ENCODE measurements around the gene SLC22A2.

Gene SLC22A2

GRCh38 chr6:160217863-160218262 lies 40.8 kb downstream of the SLC22A2 start:
- Mint-ChIP-seq H3K27ac (no peak overlapping the region), H3K4me1 (peaks cover 7% of the 10 kb centered on the region), H3K9me3 (no peaks in the 10 kb centered on the region), H3K36me3 (no peaks in the 10 kb centered on the region), H3K4me3 (no peak overlapping the region)
- no peak for ATAC-seq
- DNase-seq (ENCODE audit: low spot score in 2 of 2), result no peak

- H3K4me3 Mint-ChIP-seq, result no peak overlapping the region
- DNase-seq (ENCODE audit: low spot score in 2 of 2) (no peak), ATAC-seq (no peak)
- H3K4me1 Mint-ChIP-seq, result peaks cover 7% of the 10 kb centered on the region
- no peak overlapping the region for H3K27ac Mint-ChIP-seq
- no peaks in the 10 kb centered on the region for H3K36me3 Mint-ChIP-seq
- no peaks in the 10 kb centered on the region for H3K9me3 Mint-ChIP-seq
Observed at GRCh38 chr6:160217073-160217472, 41.5 kb downstream of the SLC22A2 start.

DNA sequence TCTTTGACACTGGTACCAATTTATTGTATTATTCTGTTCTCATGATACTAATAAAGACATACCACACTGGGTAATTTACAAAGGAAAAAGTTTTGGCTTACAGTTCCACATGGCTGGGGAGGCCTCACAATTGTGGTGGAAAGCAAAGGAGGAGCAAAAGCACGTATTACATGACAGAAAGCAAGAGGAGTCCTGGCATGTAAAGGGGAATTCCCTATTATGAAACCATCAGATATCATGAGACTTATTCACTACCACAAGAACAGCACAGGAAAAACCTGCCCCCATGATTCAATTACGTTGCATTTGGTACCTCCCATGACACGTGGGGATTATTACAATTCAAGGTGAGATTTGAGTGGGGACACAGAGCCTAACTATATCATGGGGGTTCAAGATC lies 43.4 kb downstream of the SLC22A2 start:
- no peak overlapping the region for H3K27ac Mint-ChIP-seq
- DNase-seq (ENCODE audit: low spot score in 2 of 2) (no peak), ATAC-seq (peak; percentile 75)
- H3K4me1 Mint-ChIP-seq, result no peaks in the 10 kb centered on the region
- no peak overlapping the region for H3K4me3 Mint-ChIP-seq
- no peaks in the 10 kb centered on the region for H3K9me3 Mint-ChIP-seq
- no peaks in the 10 kb centered on the region for H3K36me3 Mint-ChIP-seq

DNA sequence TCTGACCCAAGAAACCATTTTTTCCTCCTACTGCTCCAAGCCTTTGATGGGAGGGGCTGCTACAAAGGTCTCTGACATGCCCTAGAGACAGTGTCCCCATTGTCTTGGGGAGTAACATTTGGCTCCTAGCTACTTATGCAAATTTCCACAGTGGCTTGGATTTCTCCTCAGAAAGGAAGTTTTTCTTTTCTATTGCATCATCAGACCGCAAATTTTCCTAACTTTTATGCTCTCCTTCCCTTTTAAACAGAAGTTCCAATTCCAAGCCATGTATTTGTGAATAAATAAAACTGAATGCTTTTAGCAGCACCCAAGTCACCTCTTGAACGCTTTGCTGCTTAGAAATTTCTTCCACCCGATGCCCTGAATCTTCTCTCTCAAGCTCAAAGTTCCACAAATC lies 51.0 kb downstream of the SLC22A2 start:
- no peaks in the 10 kb centered on the region for H3K36me3 Mint-ChIP-seq
- peaks cover 6% of the 10 kb centered on the region for H3K9me3 Mint-ChIP-seq
- no peak for ATAC-seq
- H3K4me1 Mint-ChIP-seq, result no peaks in the 10 kb centered on the region
- no peak overlapping the region for H3K27ac Mint-ChIP-seq
- no peak for DNase-seq (ENCODE audit: low spot score in 2 of 2)
- no peak overlapping the region for H3K4me3 Mint-ChIP-seq

GRCh38 chr6:160204710-160205109 lies 53.9 kb downstream of the SLC22A2 start:
- DNase-seq (ENCODE audit: low spot score in 2 of 2) (no peak), ATAC-seq (no peak)
- H3K4me1 Mint-ChIP-seq, result no peaks in the 10 kb centered on the region
- no peak overlapping the region for H3K27ac Mint-ChIP-seq
- H3K9me3 Mint-ChIP-seq, result peaks cover 6% of the 10 kb centered on the region
- H3K4me3 Mint-ChIP-seq, result no peak overlapping the region
- H3K36me3 Mint-ChIP-seq, result no peaks in the 10 kb centered on the region

DNA sequence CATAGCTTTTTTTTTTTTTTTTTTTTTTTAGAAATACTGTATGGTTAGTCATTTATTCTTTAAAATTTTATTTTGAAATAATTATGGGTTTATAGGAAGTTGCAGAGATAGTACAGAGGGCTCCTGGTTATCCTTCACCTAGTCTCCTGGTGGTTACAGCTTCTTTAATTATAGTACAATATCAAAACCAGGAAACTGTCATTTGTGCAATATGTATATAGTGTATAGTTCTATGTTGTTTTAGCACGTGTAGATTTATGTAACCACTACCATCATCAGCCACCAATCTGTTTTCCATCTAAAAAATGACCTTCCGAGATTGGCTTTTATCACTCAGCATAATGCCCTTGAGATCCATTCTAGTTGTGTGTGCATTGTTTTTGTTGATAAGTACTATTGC lies 54.7 kb downstream of the SLC22A2 start:
- H3K4me3 Mint-ChIP-seq, result no peak overlapping the region

DNA sequence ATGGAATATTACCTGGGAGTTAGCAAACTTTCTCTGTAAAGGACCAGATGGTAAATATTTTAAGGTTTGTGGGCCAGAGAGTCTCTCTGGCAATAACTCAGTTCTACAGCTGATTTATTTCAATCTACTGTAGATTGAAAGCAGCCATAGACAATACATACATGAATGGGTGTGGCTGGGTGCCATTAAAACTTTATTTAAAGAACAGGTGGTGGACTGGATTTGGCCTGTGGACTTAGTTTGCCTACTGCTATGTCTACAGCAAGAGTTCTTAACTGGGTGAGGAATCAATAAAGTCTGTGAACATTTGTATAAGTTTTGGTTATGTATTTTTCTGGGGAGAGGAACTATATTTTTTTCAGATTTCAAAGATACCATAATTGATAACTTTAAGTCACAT lies 55.1 kb downstream of the SLC22A2 start:
- ATAC-seq (no peak), DNase-seq (ENCODE audit: low spot score in 2 of 2) (no peak)
- H3K4me3 Mint-ChIP-seq, result no peak overlapping the region
- H3K27ac Mint-ChIP-seq, result no peak overlapping the region
- H3K36me3 Mint-ChIP-seq, result no peaks in the 10 kb centered on the region
- peaks cover 6% of the 10 kb centered on the region for H3K9me3 Mint-ChIP-seq
- no peaks in the 10 kb centered on the region for H3K4me1 Mint-ChIP-seq

More for the DNA sequence above, 54.7 kb downstream of the SLC22A2 start:
- DNase-seq (ENCODE audit: low spot score in 2 of 2) (no peak), ATAC-seq (no peak)
- peaks cover 6% of the 10 kb centered on the region for H3K9me3 Mint-ChIP-seq
- no peak overlapping the region for H3K27ac Mint-ChIP-seq
- H3K36me3 Mint-ChIP-seq, result no peaks in the 10 kb centered on the region
- no peaks in the 10 kb centered on the region for H3K4me1 Mint-ChIP-seq

GRCh38 chr6:160203076-160203475 lies 55.5 kb downstream of the SLC22A2 start:
- Mint-ChIP-seq H3K27ac (no peak overlapping the region), H3K4me1 (no peaks in the 10 kb centered on the region), H3K9me3 (peaks cover 4% of the 10 kb centered on the region), H3K36me3 (no peaks in the 10 kb centered on the region), H3K4me3 (no peak overlapping the region)
- no peak for ATAC-seq
- no peak for DNase-seq (ENCODE audit: low spot score in 2 of 2)

DNA sequence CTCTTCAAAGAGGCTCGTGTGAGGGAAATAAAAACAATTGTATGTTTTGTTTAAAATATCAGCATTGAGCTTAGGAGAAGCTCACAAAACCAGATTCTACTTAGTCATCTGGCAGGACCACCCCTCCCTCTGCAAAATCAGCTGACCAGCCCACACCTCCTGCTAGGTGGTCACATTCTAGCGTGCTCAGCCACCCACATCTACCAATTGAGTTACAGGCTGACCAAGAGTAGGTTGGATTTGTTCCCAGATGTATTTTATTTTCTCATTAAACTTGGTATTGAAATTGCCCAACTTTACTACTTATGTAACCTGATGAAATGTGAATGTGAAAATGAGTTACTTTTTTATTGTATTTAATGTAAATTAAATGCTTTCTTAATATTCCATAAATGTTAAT lies 56.2 kb downstream of the SLC22A2 start:
- Mint-ChIP-seq H3K36me3 (no peaks in the 10 kb centered on the region), H3K4me3 (no peak overlapping the region), H3K4me1 (no peaks in the 10 kb centered on the region), H3K9me3 (no peaks in the 10 kb centered on the region), H3K27ac (no peak overlapping the region)
- DNase-seq (ENCODE audit: low spot score in 2 of 2) (no peak), ATAC-seq (no peak)

DNA sequence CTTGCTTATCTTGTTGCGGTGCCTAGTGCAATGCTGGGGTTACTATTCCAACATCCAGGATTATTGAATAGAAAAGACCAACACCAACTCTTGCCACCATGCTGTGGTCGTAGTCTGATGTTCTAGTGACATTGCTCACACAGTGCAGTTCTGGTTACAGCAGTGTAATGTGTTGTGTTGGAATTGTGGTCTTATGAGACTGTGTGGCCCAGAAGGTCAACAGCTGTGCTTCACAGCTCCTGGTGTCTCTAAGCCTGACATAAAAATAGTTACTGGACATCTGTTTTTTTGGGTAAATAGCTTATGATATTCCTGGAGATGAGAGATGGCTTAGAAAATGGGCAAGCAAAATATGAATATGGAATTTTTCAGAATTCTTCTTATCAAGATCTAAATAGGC lies 57.6 kb downstream of the SLC22A2 start:
- Mint-ChIP-seq H3K4me3 (no peak overlapping the region), H3K4me1 (no peaks in the 10 kb centered on the region), H3K36me3 (no peaks in the 10 kb centered on the region), H3K9me3 (peaks cover 2% of the 10 kb centered on the region), H3K27ac (no peak overlapping the region)
- ATAC-seq (no peak), DNase-seq (ENCODE audit: low spot score in 2 of 2) (no peak)

- no peak overlapping the region for H3K4me3 Mint-ChIP-seq
- H3K36me3 Mint-ChIP-seq, result no peaks in the 10 kb centered on the region
- no peak for DNase-seq (ENCODE audit: low spot score in 2 of 2)
- peaks cover 6% of the 10 kb centered on the region for H3K9me3 Mint-ChIP-seq
- no peak overlapping the region for H3K27ac Mint-ChIP-seq
- no peak for ATAC-seq
- H3K4me1 Mint-ChIP-seq, result no peaks in the 10 kb centered on the region
Observed at GRCh38 chr6:160198606-160199211, 59.9 kb downstream of the SLC22A2 start.

GRCh38 chr6:160197662-160198061 lies 61.0 kb downstream of the SLC22A2 start:
- no peak overlapping the region for H3K4me3 Mint-ChIP-seq
- ATAC-seq (no peak), DNase-seq (ENCODE audit: low spot score in 2 of 2) (no peak)
- H3K9me3 Mint-ChIP-seq, result peaks cover 10% of the 10 kb centered on the region
- no peak overlapping the region for H3K27ac Mint-ChIP-seq
- H3K4me1 Mint-ChIP-seq, result no peaks in the 10 kb centered on the region
- no peaks in the 10 kb centered on the region for H3K36me3 Mint-ChIP-seq

- H3K4me3 Mint-ChIP-seq, result no peak overlapping the region
Observed at GRCh38 chr6:160194808-160195207, 63.8 kb downstream of the SLC22A2 start.

GRCh38 chr6:160192840-160193239 lies 65.8 kb downstream of the SLC22A2 start:
- peaks cover 16% of the 10 kb centered on the region for H3K9me3 Mint-ChIP-seq
- H3K4me3 Mint-ChIP-seq, result no peak overlapping the region
- no peak for ATAC-seq
- no peaks in the 10 kb centered on the region for H3K4me1 Mint-ChIP-seq
- H3K36me3 Mint-ChIP-seq, result no peaks in the 10 kb centered on the region
- H3K27ac Mint-ChIP-seq, result no peak overlapping the region
- no peak for DNase-seq (ENCODE audit: low spot score in 2 of 2)

More at GRCh38 chr6:160194808-160195207, 63.8 kb downstream of the SLC22A2 start:
- H3K4me1 Mint-ChIP-seq, result no peaks in the 10 kb centered on the region
- no peaks in the 10 kb centered on the region for H3K36me3 Mint-ChIP-seq
- peaks cover 16% of the 10 kb centered on the region for H3K9me3 Mint-ChIP-seq
- no peak for ATAC-seq
- DNase-seq (ENCODE audit: low spot score in 2 of 2), result no peak
- H3K27ac Mint-ChIP-seq, result no peak overlapping the region

GRCh38 chr6:160190973-160191372 lies 67.6 kb downstream of the SLC22A2 start:
- no peak for DNase-seq (ENCODE audit: low spot score in 2 of 2)
- Mint-ChIP-seq H3K4me1 (no peaks in the 10 kb centered on the region), H3K9me3 (peaks cover 14% of the 10 kb centered on the region), H3K4me3 (no peak overlapping the region), H3K27ac (no peak overlapping the region), H3K36me3 (no peaks in the 10 kb centered on the region)
- no peak for ATAC-seq

GRCh38 chr6:160190081-160190480 lies 68.5 kb downstream of the SLC22A2 start:
- no peaks in the 10 kb centered on the region for H3K4me1 Mint-ChIP-seq
- ATAC-seq (no peak), DNase-seq (ENCODE audit: low spot score in 2 of 2) (no peak)
- peaks cover 14% of the 10 kb centered on the region for H3K9me3 Mint-ChIP-seq
- no peak overlapping the region for H3K27ac Mint-ChIP-seq
- no peak overlapping the region for H3K4me3 Mint-ChIP-seq
- H3K36me3 Mint-ChIP-seq, result no peaks in the 10 kb centered on the region

DNA sequence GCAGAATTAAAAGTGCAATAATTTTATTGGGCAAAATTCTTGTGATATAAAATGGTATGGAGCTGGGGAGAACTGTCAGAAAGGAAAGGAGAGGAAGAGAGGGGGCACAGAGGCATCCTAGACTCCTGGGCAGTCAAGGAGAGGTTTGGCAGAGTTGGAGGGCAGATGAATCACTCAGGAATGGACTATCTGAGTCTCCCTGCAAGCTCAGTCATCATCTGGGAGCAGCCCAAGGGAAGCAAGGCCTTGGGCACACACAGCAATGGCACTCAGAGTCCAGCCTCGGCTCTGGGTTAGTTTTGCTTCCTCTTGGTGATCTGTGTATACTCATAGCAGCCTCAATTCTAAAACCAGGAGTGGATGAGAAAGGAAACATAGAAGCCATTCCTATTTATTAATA lies 69.8 kb downstream of the SLC22A2 start:
- no peak overlapping the region for H3K4me3 Mint-ChIP-seq
- H3K36me3 Mint-ChIP-seq, result no peaks in the 10 kb centered on the region
- ATAC-seq (no peak), DNase-seq (ENCODE audit: low spot score in 2 of 2) (no peak)
- H3K4me1 Mint-ChIP-seq, result no peaks in the 10 kb centered on the region
- H3K9me3 Mint-ChIP-seq, result peaks cover 10% of the 10 kb centered on the region
- no peak overlapping the region for H3K27ac Mint-ChIP-seq
